Lower lobe of right lung (tissue), 2 donors: Measurements from ENCODE around the gene ANO2. TPM values are rescaled to one million over a fixed set of nuclear protein-coding genes. Genes with fewer than 3 reads are reported as not detected.

Experiments used
- ATAC-seq, 2 donors: fragments of 200-7000 bp; cut with Tn5 transposase; one replicate each; pipeline ENCODE4 v1.9.1; 2020 to 2022; ENCODE audit warnings: mild to moderate bottlenecking in 2 of 2, moderate library complexity in 2 of 2
- DNase-seq: peaks from one replicate; pipeline ENCODE4 v3.0.0-alpha.2; 2020
- H3K27ac ChIP-seq: fragments of 200-600 bp; one replicate; pipeline ENCODE4 v1.8.0; 2022
- H3K27me3 ChIP-seq: fragments of 200-600 bp; one replicate; pipeline ENCODE4 v1.8.0; 2022; ENCODE audit warnings: low read depth
- H3K36me3 ChIP-seq: fragments of 200-600 bp; one replicate; pipeline ENCODE4 v1.8.0; 2022; ENCODE audit warnings: mild to moderate bottlenecking
- H3K4me1 ChIP-seq: fragments of 200-600 bp; one replicate; pipeline ENCODE4 v1.8.0; 2022
- H3K4me3 ChIP-seq: fragments of 200-600 bp; one replicate; pipeline ENCODE4 v1.8.0; 2022; ENCODE audit warnings: mild to moderate bottlenecking
- H3K9me3 ChIP-seq: fragments of 200-600 bp; one replicate; pipeline ENCODE4 v1.8.0; 2022
- intact Hi-C: fragments of 100-400 bp; cut with DNase I; formaldehyde crosslinking; loops from one replicate; pipeline ENCODE4 v1.11.0; 2022
- total RNA-seq: library from RNA; stranded (reverse); fragmentation: NEBNext Ultra II Directional; extraction: Animal tissue kit (Norgen Biotek cat#: 25700); gene quantifications from one replicate; pipeline ENCODE4 v1.2.1, GENCODE V29; 2021
- TF ChIP-seq, protein P1 (sequence below): fragments of 200-600 bp; IDR thresholded peaks from one replicate; pipeline ENCODE4 v1.8.0; 2022; ENCODE audit warnings: antibody characterized with exemption, mild to moderate bottlenecking
- donor health status: DM: no; HTN: yes; CAD: no; lungs with severe emphysema.

Gene ANO2
- total RNA-seq, 1 donor from 2014 or later: 22.2 TPM

DNA sequence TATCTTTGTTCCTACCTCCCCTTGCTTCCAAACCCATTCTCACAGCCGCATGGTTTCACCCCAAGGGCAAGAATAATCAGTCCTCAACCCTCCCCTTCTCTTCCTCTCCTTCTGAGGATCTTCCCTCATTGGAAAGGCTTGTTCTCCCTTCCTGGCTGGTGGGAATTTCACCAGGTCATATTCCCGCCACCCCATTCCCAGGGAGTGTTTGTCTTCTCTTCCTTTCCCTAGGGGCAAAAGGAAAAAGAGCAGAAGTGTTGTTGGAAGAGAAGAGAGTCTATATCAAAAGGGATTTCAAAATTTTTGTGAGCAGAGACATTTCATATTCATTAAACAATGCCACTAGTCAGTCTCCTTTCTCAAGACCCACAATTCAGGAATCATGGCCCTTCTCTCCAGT, 176.9 kb downstream of the ANO2 start:
- TF ChIP-seq, protein P1, sequence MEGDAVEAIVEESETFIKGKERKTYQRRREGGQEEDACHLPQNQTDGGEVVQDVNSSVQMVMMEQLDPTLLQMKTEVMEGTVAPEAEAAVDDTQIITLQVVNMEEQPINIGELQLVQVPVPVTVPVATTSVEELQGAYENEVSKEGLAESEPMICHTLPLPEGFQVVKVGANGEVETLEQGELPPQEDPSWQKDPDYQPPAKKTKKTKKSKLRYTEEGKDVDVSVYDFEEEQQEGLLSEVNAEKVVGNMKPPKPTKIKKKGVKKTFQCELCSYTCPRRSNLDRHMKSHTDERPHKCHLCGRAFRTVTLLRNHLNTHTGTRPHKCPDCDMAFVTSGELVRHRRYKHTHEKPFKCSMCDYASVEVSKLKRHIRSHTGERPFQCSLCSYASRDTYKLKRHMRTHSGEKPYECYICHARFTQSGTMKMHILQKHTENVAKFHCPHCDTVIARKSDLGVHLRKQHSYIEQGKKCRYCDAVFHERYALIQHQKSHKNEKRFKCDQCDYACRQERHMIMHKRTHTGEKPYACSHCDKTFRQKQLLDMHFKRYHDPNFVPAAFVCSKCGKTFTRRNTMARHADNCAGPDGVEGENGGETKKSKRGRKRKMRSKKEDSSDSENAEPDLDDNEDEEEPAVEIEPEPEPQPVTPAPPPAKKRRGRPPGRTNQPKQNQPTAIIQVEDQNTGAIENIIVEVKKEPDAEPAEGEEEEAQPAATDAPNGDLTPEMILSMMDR: no peak

GRCh38 chr12:5758347-5758746, 186.7 kb downstream of the ANO2 start:
- DNase-seq (no peak), ATAC-seq (no peak)
- Histone ChIP-seq H3K27ac (no peak overlapping the region), H3K4me1 (no peaks in the 10 kb centered on the region), H3K27me3 (peaks cover 11% of the 10 kb centered on the region), H3K4me3 (no peak overlapping the region), H3K9me3 (no peaks in the 10 kb centered on the region), H3K36me3 (no peaks in the 10 kb centered on the region)
- TF ChIP-seq, protein P1: no peak
- intact Hi-C loops: no loop called here

More for the DNA sequence above, 176.9 kb downstream of the ANO2 start:
- Histone ChIP-seq H3K4me1 (peaks cover 21% of the 10 kb centered on the region), H3K27ac (no peak overlapping the region), H3K36me3 (no peaks in the 10 kb centered on the region), H3K9me3 (no peaks in the 10 kb centered on the region), H3K27me3 (no peaks in the 10 kb centered on the region), H3K4me3 (no peak overlapping the region)
- intact Hi-C loops: no loop called here
- no peak for DNase-seq
- ATAC-seq: no peak

DNA sequence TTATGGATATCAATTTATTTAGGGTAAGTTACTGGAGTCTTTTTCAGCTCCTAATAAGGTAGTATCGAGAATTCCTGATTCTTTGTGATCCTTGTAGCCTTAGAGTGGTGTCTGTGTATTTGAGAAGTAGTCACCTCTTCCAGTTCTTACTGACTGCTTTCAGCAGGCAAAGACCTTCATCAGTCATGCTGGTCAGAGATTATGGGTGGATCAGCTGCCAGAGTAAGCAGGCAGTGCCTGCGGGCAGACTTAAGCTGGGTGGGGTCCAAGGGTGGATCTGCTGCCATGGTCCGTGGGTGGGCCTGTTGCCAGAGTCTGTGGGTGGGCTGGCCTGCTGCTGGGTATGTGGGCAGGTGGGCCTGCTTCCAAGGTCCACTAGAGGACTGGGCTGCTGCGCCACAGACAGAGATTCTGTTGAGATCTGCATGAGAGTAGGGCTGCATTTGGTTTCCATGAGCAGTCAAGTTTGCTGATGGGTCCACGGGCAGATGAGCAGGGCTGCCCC, 188.7 kb downstream of the ANO2 start:
- intact Hi-C loops: no loop called here
- TF ChIP-seq, protein P1: no peak
- no peak for DNase-seq
- peaks cover 11% of the 10 kb centered on the region for H3K27me3 ChIP-seq
- H3K4me3 ChIP-seq: no peak overlapping the region
- ATAC-seq: peak in 1 of 2 donors; percentile 21
- H3K4me1 ChIP-seq: no peaks in the 10 kb centered on the region
- no peaks in the 10 kb centered on the region for H3K36me3 ChIP-seq
- H3K27ac ChIP-seq: no peak overlapping the region
- H3K9me3 ChIP-seq: no peaks in the 10 kb centered on the region

- Histone ChIP-seq H3K27me3 (no peaks in the 10 kb centered on the region), H3K4me1 (no peaks in the 10 kb centered on the region), H3K9me3 (no peaks in the 10 kb centered on the region), H3K36me3 (no peaks in the 10 kb centered on the region), H3K27ac (no peak overlapping the region), H3K4me3 (no peak overlapping the region)
- DNase-seq (no peak), ATAC-seq (no peak)
- TF ChIP-seq, protein P1: no peak
- intact Hi-C loops: no loop called here
Measured at GRCh38 chr12:5748027-5748426, 197.0 kb downstream of the ANO2 start.

- no peak overlapping the region for H3K4me3 ChIP-seq
- no peak overlapping the region for H3K27ac ChIP-seq
- TF ChIP-seq, protein P1: no peak
- ATAC-seq (no peak), DNase-seq (no peak)
- no peaks in the 10 kb centered on the region for H3K4me1 ChIP-seq
- H3K27me3 ChIP-seq: no peaks in the 10 kb centered on the region
- no peaks in the 10 kb centered on the region for H3K9me3 ChIP-seq
- H3K36me3 ChIP-seq: no peaks in the 10 kb centered on the region
- intact Hi-C loops: no loop called here
Measured at GRCh38 chr12:5746917-5747316, 198.1 kb downstream of the ANO2 start.
